ENCODE measurements around the gene AVL9.
"Not testable (repeated sequence)": the region's sequence is repeated elsewhere in the genome, so short reads cannot be mapped to it uniquely, and the experiment has no call there.

Gene AVL9

GRCh38 chr7:32462451-32462850 lies 32.8 kb upstream of the AVL9 start:
- TF ChIP-seq CTCF (IDR thresholded peaks at IDR 0.05; ENCODE audit: control insufficient read depth, extremely low read depth, insufficient read depth): no peak
- DNase-seq (ENCODE audit: low read depth): no peak
- no peak overlapping the region for H3K4me3 ChIP-seq (ENCODE audit: low read depth, low read length)

- H3K4me3 ChIP-seq (ENCODE audit: low read depth, low read length): no peak overlapping the region
- DNase-seq (ENCODE audit: low read depth): no peak
- no peak for TF ChIP-seq CTCF (IDR thresholded peaks at IDR 0.05; ENCODE audit: control insufficient read depth, extremely low read depth, insufficient read depth)
Measured at GRCh38 chr7:32462977-32463376, 32.3 kb upstream of the AVL9 start.

DNA sequence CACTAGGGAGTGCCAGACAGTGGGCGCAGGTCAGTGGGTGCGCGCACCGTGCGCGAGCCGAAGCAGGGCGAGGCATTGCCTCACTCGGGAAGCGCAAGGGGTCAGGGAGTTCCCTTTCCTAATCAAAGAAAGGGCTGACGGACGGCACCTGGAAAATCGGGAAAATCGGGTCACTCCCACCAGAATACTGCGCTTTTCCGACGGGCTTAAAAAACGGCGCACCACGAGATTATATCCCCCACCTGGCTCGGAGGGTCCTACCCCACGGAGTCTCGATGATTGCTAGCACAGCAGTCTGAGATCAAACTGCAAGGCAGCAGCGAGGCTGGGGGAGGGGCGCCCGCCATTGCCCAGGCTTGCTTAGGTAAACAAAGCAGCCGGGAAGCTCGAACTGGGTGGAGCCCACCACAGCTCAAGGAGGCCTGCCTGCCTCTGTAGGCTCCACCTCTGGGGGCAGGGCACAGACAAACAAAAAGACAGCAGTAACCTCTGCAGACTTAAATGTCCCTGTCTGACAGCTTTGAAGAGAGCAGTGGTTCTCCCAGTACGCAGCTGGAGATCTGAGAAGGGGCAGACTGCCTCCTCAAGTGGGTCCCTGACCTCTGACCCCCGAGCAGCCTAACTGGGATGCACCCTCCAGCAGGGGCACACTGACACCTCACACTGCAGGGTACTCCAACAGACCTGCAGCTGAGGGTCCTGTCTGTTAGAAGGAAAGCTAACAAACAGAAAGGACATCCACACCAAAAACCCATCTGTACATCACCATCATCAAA lies 30.5 kb upstream of the AVL9 start:
- not testable (repeated sequence) for H3K4me3 ChIP-seq (ENCODE audit: low read depth, low read length); DNase-seq (ENCODE audit: low read depth)

DNA sequence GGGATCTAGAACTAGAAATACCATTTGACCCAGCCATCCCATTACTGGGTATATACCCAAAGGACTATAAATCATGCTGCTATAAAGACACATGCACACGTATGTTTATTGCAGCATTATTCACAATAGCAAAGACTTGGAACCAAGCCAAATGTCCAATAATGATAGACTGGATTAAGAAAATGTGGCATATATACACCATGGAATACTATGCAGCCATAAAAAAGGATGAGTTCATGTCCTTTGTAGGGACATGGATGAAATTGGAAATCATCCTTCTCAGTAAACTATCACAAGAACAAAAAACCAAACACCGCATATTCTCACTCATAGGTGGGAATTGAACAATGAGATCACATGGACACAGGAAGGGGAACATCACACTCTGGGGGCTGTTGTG lies 25.3 kb upstream of the AVL9 start:
- DNase-seq (ENCODE audit: low read depth); H3K4me3 ChIP-seq (ENCODE audit: low read depth, low read length): not testable (repeated sequence)

DNA sequence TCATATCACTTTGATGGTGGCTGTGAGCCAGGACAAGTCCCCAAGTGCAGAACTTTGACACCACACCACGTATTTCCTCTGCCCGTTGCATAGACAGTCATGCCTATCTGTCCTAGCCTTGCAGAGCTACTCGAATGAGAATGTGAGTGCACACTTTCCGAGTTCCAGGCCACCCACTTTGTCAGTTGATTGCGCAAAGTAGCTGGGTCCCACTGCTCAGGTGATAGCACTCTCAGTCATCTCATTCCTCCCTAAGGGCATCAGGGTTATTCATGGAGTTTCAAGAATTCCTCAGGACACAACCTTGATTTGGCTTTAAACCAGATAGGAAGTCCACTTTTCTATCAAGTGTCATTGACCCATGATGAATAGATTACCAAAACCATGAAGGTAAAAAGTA lies 24.4 kb upstream of the AVL9 start:
- no peak for DNase-seq (ENCODE audit: low read depth)
- H3K4me3 ChIP-seq (ENCODE audit: low read depth, low read length): no peak overlapping the region
- no peak for TF ChIP-seq CTCF (IDR thresholded peaks at IDR 0.05; ENCODE audit: control insufficient read depth, extremely low read depth, insufficient read depth)

- H3K4me3 ChIP-seq (ENCODE audit: low read depth, low read length): no peak overlapping the region
- no peak for TF ChIP-seq CTCF (IDR thresholded peaks at IDR 0.05; ENCODE audit: control insufficient read depth, extremely low read depth, insufficient read depth)
- no peak for DNase-seq (ENCODE audit: low read depth)
Measured at GRCh38 chr7:32472015-32472414, 23.3 kb upstream of the AVL9 start.

- TF ChIP-seq CTCF (IDR thresholded peaks at IDR 0.05; ENCODE audit: control insufficient read depth, extremely low read depth, insufficient read depth): no peak
Measured at GRCh38 chr7:32474008-32474407, 21.3 kb upstream of the AVL9 start.

DNA sequence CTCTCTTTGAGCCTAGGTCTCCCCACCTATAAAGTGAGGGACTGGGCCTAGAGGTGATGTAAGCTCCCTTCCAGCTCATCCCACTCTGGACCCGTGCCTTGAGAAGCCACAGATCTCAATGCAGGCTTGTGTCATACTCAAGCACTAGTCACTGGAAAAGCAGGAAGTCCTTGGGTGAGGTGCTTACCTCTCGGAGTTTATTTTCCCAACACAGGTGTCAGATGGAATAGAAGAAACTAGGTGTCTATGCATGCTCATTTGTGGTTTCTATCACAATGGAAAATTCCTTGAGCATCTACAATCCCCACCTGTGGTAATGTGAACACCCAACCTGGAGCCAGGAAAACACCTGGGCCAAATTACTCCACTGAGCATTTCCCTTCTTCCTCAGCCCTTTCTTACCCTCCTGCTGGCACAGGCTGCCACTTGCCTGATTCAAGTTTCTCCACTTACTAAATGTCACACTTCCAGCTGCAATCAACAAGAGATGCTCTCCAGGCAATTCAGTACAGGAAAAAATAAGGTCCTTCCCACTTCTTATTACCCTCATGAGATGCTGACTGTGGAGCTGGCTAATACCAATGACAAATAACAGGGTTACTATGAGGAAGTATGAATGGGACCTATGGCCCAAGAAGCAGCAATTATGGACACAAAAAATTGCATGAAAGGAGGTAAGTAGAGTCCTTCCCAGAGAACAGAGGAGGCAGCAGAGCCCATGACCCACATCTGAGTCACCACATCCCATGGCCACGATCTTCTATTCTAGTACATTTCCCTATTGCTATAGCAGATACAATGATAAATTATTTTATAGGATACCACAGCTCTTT lies 18.3 kb upstream of the AVL9 start:
- no peak for TF ChIP-seq CTCF (IDR thresholded peaks at IDR 0.05; ENCODE audit: control insufficient read depth, extremely low read depth, insufficient read depth)
- no peak for DNase-seq (ENCODE audit: low read depth)
- H3K4me3 ChIP-seq (ENCODE audit: low read depth, low read length): no peak overlapping the region

More at GRCh38 chr7:32474008-32474407, 21.3 kb upstream of the AVL9 start:
- no peak for DNase-seq (ENCODE audit: low read depth)
- H3K4me3 ChIP-seq (ENCODE audit: low read depth, low read length): no peak overlapping the region

All from LNCaP clone FGC (cell line).